ENCODE data around the gene CTDNEP1. TPM values are rescaled to one million over a fixed set of nuclear protein-coding genes. Genes with fewer than 3 reads are reported as not detected.

CTDNEP1 gene
- polyA plus RNA-seq, 1 donor (not counting 4 experiments of a cell fraction or from before 2014, with no cell fraction given), result 66.2 TPM

GRCh38 chr17:7213895-7214299 is 37.6 kb downstream of the CTDNEP1 start:
- TF ChIP-seq CTCF (optimal IDR thresholded peaks at IDR 0.05 in 1 of 3, IDR thresholded peaks at IDR 0.05 in 1 of 3, conservative IDR thresholded peaks at IDR 0.05 in 1 of 3; ENCODE audit: extremely low read depth in 1 of 3, insufficient read depth in 2 of 3, low read length in 3 of 3), result peak; percentile 23 to 34 (median 33)
- no peak for TF ChIP-seq EZH2 (IDR thresholded peaks at IDR 0.05; ENCODE audit: low read length)
- Histone ChIP-seq H3K4me3 (ENCODE audit: control insufficient read depth in 2 of 3, extremely low read depth in 1 of 3, insufficient read depth in 2 of 3, low read depth in 1 of 3, low read length in 3 of 3) (peak overlapping the region; percentile 31 to 62 (median 57)), H4K20me1 (ENCODE audit: control insufficient read depth, extremely low read depth, insufficient read depth, low read length) (peaks cover 3% of the 10 kb centered on the region), H3K27ac (ENCODE audit: control insufficient read depth, insufficient read depth, low read length) (peak overlapping the region; percentile 43), H3K4me1 (ENCODE audit: control insufficient read depth, extremely low read depth, insufficient read depth, low read length) (peaks cover 17% of the 10 kb centered on the region), H3K79me2 (ENCODE audit: control insufficient read depth, insufficient read depth, low read length) (peaks cover 6% of the 10 kb centered on the region), H3K27me3 (ENCODE audit: control insufficient read depth, extremely low read depth, insufficient read depth, low read length) (peaks cover 10% of the 10 kb centered on the region), H2AFZ (ENCODE audit: control insufficient read depth, low read length) (peak overlapping the region; percentile 22), H3K9me3 (ENCODE audit: control insufficient read depth, low read depth, low read length) (no peaks in the 10 kb centered on the region), H3K36me3 (ENCODE audit: control insufficient read depth in 2 of 2, extremely low read depth in 1 of 2, insufficient read depth in 2 of 2, low read length in 2 of 2) (no peaks in the 10 kb centered on the region), H3K9ac (ENCODE audit: control insufficient read depth, extremely low read depth, insufficient read depth, low read length) (peak overlapping the region; percentile 28), H3K4me2 (ENCODE audit: control insufficient read depth, extremely low read depth, insufficient read depth, low read depth, low read length) (peak overlapping the region; percentile 63), H3K9me1 (ENCODE audit: control insufficient read depth, extremely low read depth, insufficient read depth, low read length) (no peaks in the 10 kb centered on the region)
- DNase-seq (ENCODE audit: low read depth, low spot score) (no peak), FAIRE-seq (no peak)
- dilution Hi-C loops (cut with MboI; ENCODE audit: extremely low pct_ligation_motif_present, low sequenced_read_pairs), result no loop called here

- no peak overlapping the region for H3K4me2 ChIP-seq (ENCODE audit: control insufficient read depth, extremely low read depth, insufficient read depth, low read depth, low read length)
- H3K4me3 ChIP-seq (ENCODE audit: control insufficient read depth in 2 of 3, extremely low read depth in 1 of 3, insufficient read depth in 2 of 3, low read depth in 1 of 3, low read length in 3 of 3), result no peak overlapping the region
Measured at GRCh38 chr17:7211491-7212273, 39.9 kb downstream of the CTDNEP1 start.

More at GRCh38 chr17:7211491-7212273, 39.9 kb downstream of the CTDNEP1 start:
- peaks cover 10% of the 10 kb centered on the region for H3K27me3 ChIP-seq (ENCODE audit: control insufficient read depth, extremely low read depth, insufficient read depth, low read length)
- no peak for TF ChIP-seq EZH2 (IDR thresholded peaks at IDR 0.05; ENCODE audit: low read length)
- TF ChIP-seq CTCF (optimal IDR thresholded peaks at IDR 0.05 in 1 of 3, IDR thresholded peaks at IDR 0.05 in 1 of 3, conservative IDR thresholded peaks at IDR 0.05 in 1 of 3; ENCODE audit: extremely low read depth in 1 of 3, insufficient read depth in 2 of 3, low read length in 3 of 3), result no peak
- dilution Hi-C loops (cut with MboI; ENCODE audit: extremely low pct_ligation_motif_present, low sequenced_read_pairs), result no loop called here
- H3K36me3 ChIP-seq (ENCODE audit: control insufficient read depth in 2 of 2, extremely low read depth in 1 of 2, insufficient read depth in 2 of 2, low read length in 2 of 2), result no peaks in the 10 kb centered on the region
- H3K27ac ChIP-seq (ENCODE audit: control insufficient read depth, insufficient read depth, low read length), result no peak overlapping the region
- no peak overlapping the region for H2AFZ ChIP-seq (ENCODE audit: control insufficient read depth, low read length)
- no peaks in the 10 kb centered on the region for H3K9me1 ChIP-seq (ENCODE audit: control insufficient read depth, extremely low read depth, insufficient read depth, low read length)
- peaks cover 14% of the 10 kb centered on the region for H3K4me1 ChIP-seq (ENCODE audit: control insufficient read depth, extremely low read depth, insufficient read depth, low read length)
- FAIRE-seq (no peak), DNase-seq (ENCODE audit: low read depth, low spot score) (no peak)
- H3K9me3 ChIP-seq (ENCODE audit: control insufficient read depth, low read depth, low read length), result no peaks in the 10 kb centered on the region
- H4K20me1 ChIP-seq (ENCODE audit: control insufficient read depth, extremely low read depth, insufficient read depth, low read length), result peaks cover 3% of the 10 kb centered on the region
- no peak overlapping the region for H3K9ac ChIP-seq (ENCODE audit: control insufficient read depth, extremely low read depth, insufficient read depth, low read length)
- H3K79me2 ChIP-seq (ENCODE audit: control insufficient read depth, insufficient read depth, low read length), result peaks cover 4% of the 10 kb centered on the region

All from keratinocyte (primary cell).